Suppressor macrophage treated with lipopolysaccharide for 4 hours (primary cell): Measurements from ENCODE around the gene PTPN14.

Experiments
- DNase-seq: peaks from one replicate; pipeline ENCODE4 v3.0.0-alpha.2; 2020

The PTPN14 gene

GRCh38 chr1:214473862-214474261, 77.5 kb downstream of the PTPN14 start:
- DNase-seq = no peak

- DNase-seq = no peak
Measured at GRCh38 chr1:214473387-214473786, 78.0 kb downstream of the PTPN14 start.

- DNase-seq = no peak
Measured at GRCh38 chr1:214472364-214472763, 79.0 kb downstream of the PTPN14 start.

GRCh38 chr1:214471458-214471857, 79.9 kb downstream of the PTPN14 start:
- no peak for DNase-seq

GRCh38 chr1:214470132-214470531, 81.3 kb downstream of the PTPN14 start:
- no peak for DNase-seq

GRCh38 chr1:214469290-214469689, 82.1 kb downstream of the PTPN14 start:
- DNase-seq = no peak

GRCh38 chr1:214467078-214467585, 84.3 kb downstream of the PTPN14 start:
- DNase-seq = no peak

GRCh38 chr1:214466403-214467077, 84.9 kb downstream of the PTPN14 start:
- no peak for DNase-seq

GRCh38 chr1:214464445-214465287, 86.7 kb downstream of the PTPN14 start:
- DNase-seq = no peak

GRCh38 chr1:214463596-214463995, 87.8 kb downstream of the PTPN14 start:
- DNase-seq = no peak

GRCh38 chr1:214462882-214463281, 88.5 kb downstream of the PTPN14 start:
- DNase-seq = no peak

- no peak for DNase-seq
Measured at GRCh38 chr1:214461305-214461704, 90.1 kb downstream of the PTPN14 start.

- no peak for DNase-seq
Measured at GRCh38 chr1:214460304-214460916, 91.0 kb downstream of the PTPN14 start.

GRCh38 chr1:214459895-214460294, 91.5 kb downstream of the PTPN14 start:
- no peak for DNase-seq

- no peak for DNase-seq
Measured at GRCh38 chr1:214458541-214458940, 92.9 kb downstream of the PTPN14 start.

GRCh38 chr1:214455971-214456867, 95.2 kb downstream of the PTPN14 start:
- DNase-seq = no peak

- DNase-seq = no peak
Measured at GRCh38 chr1:214455479-214455878, 95.9 kb downstream of the PTPN14 start.

GRCh38 chr1:214454569-214455396, 96.6 kb downstream of the PTPN14 start:
- no peak for DNase-seq

- no peak for DNase-seq
Measured at GRCh38 chr1:214453109-214453722, 98.2 kb downstream of the PTPN14 start.

- no peak for DNase-seq
Measured at GRCh38 chr1:214452152-214452784, 99.1 kb downstream of the PTPN14 start.

- DNase-seq = no peak
Measured at GRCh38 chr1:214451596-214451995, 99.8 kb downstream of the PTPN14 start.
